GM10266 (cell line): ENCODE data around the gene PIK3IP1.
A peak's percentile ranks its signal among the peaks of the same experiment; 100 is the strongest.

Experiments
- DNase-seq: peaks from one replicate; pipeline ENCODE4 v3.0.0; 2012; ENCODE audit errors: extremely low spot score
- TF ChIP-seq, protein P1 (sequence below): IDR thresholded peaks from 2 replicates; pipeline ENCODE4 v1.5.1; 2012; ENCODE audit warnings: mild to moderate bottlenecking, low read depth; ENCODE audit not compliant: control insufficient read depth, insufficient read depth; ENCODE audit errors: missing control alignments

The PIK3IP1 gene

DNA sequence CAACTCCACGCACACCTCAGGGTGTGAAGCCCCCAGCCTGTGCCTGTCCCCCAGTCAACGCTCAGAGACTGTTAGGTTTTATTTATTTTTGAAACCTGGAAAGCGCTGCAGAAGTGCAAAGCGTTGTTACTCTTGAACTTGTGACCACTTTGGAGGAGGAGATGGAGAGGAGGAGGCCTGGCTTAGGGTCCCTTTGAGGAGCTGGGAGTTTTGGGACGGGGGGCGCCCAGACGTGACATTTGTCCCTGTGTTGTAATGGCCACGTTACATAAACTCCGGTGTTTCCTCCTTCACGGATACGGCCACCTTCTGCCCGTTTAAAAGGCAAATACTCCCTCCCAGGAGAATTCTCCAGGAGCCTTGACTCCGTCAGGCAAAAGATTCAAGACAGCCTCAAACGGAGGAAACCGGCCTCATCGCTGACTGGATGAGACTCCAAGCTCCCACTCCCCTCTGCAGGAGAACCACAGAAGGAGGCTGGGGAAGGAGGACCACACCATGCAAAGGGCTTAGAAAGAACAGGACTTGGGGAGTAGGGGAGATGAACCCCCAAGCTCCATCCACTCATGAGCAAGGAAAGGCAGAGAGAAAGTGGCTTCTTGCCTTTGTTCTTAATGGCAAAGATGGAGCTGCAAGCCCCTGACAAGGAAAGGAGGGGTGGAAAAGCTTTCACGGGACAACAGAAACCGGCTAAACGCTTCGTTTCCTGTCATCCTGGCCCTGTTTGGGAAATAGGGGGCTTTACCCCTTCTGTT is 630 bp downstream of the PIK3IP1 start:
- peak; percentile 30 for DNase-seq
- TF ChIP-seq, protein P1, sequence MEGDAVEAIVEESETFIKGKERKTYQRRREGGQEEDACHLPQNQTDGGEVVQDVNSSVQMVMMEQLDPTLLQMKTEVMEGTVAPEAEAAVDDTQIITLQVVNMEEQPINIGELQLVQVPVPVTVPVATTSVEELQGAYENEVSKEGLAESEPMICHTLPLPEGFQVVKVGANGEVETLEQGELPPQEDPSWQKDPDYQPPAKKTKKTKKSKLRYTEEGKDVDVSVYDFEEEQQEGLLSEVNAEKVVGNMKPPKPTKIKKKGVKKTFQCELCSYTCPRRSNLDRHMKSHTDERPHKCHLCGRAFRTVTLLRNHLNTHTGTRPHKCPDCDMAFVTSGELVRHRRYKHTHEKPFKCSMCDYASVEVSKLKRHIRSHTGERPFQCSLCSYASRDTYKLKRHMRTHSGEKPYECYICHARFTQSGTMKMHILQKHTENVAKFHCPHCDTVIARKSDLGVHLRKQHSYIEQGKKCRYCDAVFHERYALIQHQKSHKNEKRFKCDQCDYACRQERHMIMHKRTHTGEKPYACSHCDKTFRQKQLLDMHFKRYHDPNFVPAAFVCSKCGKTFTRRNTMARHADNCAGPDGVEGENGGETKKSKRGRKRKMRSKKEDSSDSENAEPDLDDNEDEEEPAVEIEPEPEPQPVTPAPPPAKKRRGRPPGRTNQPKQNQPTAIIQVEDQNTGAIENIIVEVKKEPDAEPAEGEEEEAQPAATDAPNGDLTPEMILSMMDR: no peak

DNA sequence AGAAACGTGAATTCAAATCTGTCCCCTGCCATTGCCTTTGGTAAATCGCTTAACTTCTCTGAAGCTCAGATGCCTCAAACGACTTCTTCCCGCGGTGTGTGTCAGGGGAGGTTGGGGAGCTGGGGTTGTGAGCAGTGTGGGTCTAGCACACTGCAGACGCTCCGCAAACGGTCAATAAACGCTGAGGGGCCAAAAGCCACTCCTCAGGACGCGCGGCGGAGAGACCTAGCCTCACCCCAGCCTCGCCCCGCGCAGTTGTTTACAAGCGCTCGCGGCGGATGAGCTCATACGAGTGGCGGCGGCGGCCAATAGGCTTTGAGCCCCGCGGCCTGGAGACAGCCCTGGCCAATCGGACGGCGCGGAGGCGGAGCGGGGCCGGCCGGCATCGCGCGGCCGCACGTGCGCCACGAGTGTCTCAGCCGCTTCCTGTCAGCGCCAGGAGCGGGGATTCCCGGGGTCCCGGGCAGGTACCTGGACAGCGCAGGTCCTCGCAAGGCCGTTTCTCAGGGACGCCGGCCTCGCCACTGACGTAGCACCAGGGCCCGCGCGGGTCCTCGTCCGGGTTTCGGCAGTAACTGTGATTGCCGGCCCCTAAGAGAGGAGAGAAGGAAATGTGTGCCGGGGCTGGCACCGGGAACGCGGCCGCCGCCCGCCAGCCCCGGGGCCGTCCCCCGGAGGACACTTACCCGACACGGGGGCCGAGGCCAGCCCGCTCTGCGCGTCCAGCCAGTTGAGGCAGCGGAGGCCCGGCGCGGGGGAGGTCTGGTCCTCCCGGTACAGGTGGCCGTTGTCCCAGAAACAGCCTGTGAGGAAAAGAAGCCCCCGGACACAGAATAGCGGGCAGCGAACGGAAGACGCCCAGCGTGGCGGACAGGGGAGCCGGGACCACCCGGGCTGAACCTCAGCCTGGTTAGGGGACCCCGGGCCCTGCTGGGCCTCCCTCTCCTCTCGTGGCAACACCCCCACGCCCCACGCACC is 1.5 kb downstream of the PIK3IP1 start:
- TF ChIP-seq, protein P1: no peak
- peak; percentile 96 for DNase-seq

DNA sequence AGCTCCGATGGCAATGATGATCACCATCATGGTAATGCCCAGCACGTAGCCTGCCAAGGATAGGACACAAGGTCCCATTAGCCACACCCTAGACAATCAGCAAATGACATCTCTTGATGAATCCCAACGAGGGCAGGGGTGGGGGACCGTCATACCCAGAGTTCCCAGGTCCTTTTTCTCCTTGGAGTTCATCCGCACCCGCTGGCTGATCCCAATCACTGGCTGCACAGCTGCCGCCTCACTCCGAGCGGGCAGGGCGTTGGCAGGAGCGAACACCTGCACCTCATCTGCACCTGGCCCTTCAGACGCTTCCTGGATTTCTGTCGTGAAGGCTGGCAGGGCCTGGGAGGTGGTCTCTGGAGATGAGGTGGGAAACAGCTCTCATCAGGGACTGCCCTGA is 2.9 kb downstream of the PIK3IP1 start:
- DNase-seq: no peak
- TF ChIP-seq, protein P1: no peak

DNA sequence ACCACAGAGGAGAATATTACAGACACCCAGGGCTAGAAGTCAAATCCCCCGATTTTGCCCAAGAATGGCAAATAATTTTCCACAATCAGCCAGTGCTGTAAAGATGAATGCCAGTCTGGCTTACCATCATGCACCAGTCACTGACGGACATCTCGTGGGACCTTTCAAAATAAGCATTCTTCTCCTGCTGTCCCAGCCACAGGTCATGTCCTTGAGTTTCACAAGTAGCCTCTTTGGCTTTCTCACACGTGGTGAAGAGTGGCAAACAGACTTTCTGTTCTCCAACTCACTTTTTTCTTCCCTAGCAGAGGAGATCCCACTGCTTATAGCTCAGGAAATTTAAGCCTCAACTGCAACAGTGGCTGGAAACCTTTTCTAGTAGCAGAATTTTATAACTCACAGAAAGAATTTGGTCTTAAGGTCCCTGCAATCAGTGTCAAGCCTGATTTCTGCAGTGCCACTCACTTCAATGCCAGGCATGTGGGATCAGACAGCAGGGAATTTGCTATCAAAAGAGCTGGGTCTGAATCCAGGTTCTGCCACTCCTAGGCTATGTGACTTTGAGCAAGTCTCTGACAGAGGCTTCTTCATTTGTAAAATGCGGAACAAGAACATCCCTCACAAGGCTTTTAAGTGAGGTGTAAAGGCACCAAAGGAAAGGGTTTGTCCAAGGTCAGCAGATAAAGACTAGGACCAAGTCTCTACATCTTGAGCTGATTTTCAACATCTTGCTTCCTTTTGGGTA is 3.6 kb downstream of the PIK3IP1 start:
- DNase-seq: no peak
- TF ChIP-seq, protein P1: no peak

DNA sequence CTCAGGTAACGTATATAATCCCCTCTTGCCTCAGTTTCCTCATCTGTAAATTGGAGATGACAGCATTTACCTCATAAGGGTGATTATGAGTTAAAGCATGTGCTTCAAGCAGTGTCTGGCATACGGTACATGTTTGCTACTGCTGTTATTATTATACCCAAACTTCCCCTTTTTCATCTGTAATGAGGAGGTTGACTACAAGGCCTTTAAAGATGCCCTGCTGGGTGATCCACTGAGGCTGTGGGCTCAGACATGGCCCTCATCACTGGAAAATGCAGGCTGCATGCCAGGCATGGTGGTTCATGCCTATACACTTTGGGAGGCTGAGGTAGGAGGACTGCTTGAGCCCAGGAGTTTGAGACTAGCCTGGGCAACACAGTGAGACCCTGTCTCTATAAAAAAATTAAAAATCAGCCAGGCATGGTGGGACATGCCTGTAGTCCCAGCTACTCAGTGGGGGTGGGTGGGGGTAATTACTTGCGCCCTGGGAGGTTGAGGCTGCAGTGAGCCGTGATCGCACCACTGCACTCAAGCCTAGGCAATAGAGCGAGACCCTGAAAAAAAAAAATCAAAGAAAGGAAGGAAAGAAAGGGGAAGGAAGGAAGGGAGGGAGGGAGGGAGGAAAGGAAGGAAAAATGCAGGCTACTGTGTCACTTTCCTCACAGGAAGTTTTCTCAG is 4.3 kb downstream of the PIK3IP1 start:
- TF ChIP-seq, protein P1: no peak
- peak; percentile 32 for DNase-seq

DNA sequence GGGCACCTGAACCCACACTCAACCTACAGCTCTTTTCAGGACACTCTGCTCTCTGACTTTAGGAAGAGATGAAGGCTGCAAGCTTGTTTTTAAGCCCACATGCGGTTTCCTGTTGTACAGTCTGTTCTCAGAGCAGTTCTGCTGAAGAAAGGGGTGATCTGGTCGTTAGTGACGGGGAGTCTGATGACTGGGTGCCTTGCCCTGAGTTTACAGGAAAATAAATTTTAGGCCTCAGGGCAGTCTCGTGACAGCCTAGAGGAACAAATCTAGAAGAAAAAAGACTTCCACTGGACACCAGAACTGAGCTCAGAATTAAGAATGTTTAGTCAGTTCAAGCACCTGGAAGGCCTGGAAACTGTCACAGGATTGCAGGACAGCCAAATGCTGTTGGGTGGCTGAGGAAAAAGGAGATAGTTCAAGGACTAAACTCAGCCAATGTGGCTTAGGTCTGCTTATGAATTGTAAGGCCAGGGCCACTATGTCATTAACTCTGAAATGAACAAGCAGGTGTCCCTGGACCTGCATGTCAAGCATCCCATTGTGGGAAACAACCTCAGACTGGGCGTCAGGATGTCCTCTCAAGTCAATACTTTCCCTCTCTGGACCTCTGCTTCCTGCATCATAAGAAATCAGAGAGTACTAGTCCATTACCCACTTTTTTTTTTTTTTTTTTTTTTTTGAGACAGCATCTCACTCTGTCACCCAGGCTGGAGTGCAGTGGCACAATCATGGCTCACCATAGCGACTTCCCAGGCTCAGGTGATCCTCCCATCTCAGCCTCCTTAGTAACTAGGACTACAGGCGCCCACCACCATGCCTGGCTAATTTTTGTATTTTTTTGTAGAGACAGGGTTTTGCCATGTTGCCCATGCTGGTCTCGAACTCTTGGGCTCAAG is 5.7 kb downstream of the PIK3IP1 start:
- peak; percentile 52 for DNase-seq
- TF ChIP-seq, protein P1: no peak
